ENCODE data around the gene RBM20. TPM values are rescaled to one million over a fixed set of nuclear protein-coding genes. Genes with fewer than 3 reads are reported as not detected.

Gene RBM20
- total and polyA plus RNA-seq, 10 of the 15 experiments (the other 5 are each of a cell fraction or from before 2014, with no cell fraction given), result 0.04 to 0.26 (median 0.15) TPM

DNA sequence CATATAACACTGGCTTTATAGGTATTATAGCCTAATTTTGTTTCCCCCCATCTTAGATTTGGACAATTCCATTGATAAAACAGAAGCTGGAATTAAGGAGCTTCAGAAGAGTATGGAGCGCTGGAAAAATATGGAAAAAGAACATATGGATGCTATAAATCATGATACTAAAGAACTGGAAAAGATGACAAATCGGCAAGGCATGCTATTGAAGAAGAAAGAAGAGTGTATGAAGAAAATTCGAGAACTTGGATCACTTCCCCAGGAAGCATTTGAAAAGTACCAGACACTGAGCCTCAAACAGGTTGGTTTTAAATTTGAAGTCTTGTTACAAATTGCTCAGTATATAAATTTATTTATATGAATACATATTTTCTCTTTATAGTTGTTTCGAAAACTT lies 42.6 kb upstream of the RBM20 start:
- H3K9ac ChIP-seq (ENCODE audit: control insufficient read depth, insufficient read depth, low read length), result no peak overlapping the region
- ATAC-seq (no peak), FAIRE-seq (no peak), DNase-seq (ENCODE audit: low read depth, low spot score) (no peak)
- H3K27ac ChIP-seq (ENCODE audit: control insufficient read depth, insufficient read depth), result no peak overlapping the region
- POLR2A ChIA-PET, result no interaction called here
- no peaks in the 10 kb centered on the region for H3K4me1 ChIP-seq (ENCODE audit: control insufficient read depth, insufficient read depth, low read length)
- no peak overlapping the region for H3K4me2 ChIP-seq (ENCODE audit: control insufficient read depth, insufficient read depth)
- CTCF ChIA-PET, result interaction anchor here (0.7 to 7.7 kb wide), 10 partner anchors 9 to 295 kb away, joined by 3 to 81 read pairs (median 11); partner anchors contain the start of gene SMNDC1
- H2AFZ ChIP-seq (ENCODE audit: control insufficient read depth, low read depth, low read length), result no peak overlapping the region
- SMC1A ChIA-PET (ENCODE audit: uncharacterized antibody, unreplicated experiment), result interaction anchor here (0.7 to 4.7 kb wide), 7 partner anchors 10 to 300 kb away, joined by 3 to 40 read pairs (median 4); partner anchors contain the start of gene SMNDC1
- RAD21 ChIA-PET (ENCODE audit: unreplicated experiment), result interaction anchor here (1.1 to 2.9 kb wide), 2 partner anchors 291 to 295 kb away, joined by 8 to 17 read pairs; no protein-coding TSS in a partner anchor
- intact Hi-C loops (cut with micrococcal nuclease; ENCODE audit: unreplicated experiment), result loop anchor here (2.0 kb wide), 1 partner anchor 45 kb away; no protein-coding TSS in a partner anchor
- in situ Hi-C loops (cut with MboI), result loop anchor here (25.0 kb wide), 1 partner anchor 1536 kb away; no protein-coding TSS in a partner anchor
- H3K36me3 ChIP-seq (ENCODE audit: control insufficient read depth in 2 of 2, insufficient read depth in 2 of 2, low read length in 1 of 2), result peaks cover 0 to 17% of the 10 kb centered on the region in 2 experiments; a peak in 3 of 4 replicates
- no peaks in the 10 kb centered on the region for H3K9me3 ChIP-seq (replicated peaks; ENCODE audit: control insufficient read depth, insufficient read depth, low read length)
- no peaks in the 10 kb centered on the region for H4K20me1 ChIP-seq (ENCODE audit: control insufficient read depth, insufficient read depth)
- no peak overlapping the region for H3K4me3 ChIP-seq
- BruUV-seq (replicated peaks), result no TSS peak
- no peaks in the 10 kb centered on the region for H3K79me2 ChIP-seq (ENCODE audit: control insufficient read depth, insufficient read depth, low read length)
- no peak for TF ChIP-seq POLR2AphosphoS5 (IDR thresholded peaks at IDR 0.05; ENCODE audit: low read length)
- TF ChIP-seq NFXL1 (IDR thresholded peaks at IDR 0.05; ENCODE audit: borderline replicate concordance), result no peak
- TF ChIP-seq SUZ12 (IDR thresholded peaks at IDR 0.05; ENCODE audit: unreplicated experiment), result no peak
- TF ChIP-seq SMAD5 (IDR thresholded peaks at IDR 0.05; ENCODE audit: low read depth), result no peak
- no peak for TF ChIP-seq HDAC2 (IDR thresholded peaks at IDR 0.05)
- TF ChIP-seq, protein P1, sequence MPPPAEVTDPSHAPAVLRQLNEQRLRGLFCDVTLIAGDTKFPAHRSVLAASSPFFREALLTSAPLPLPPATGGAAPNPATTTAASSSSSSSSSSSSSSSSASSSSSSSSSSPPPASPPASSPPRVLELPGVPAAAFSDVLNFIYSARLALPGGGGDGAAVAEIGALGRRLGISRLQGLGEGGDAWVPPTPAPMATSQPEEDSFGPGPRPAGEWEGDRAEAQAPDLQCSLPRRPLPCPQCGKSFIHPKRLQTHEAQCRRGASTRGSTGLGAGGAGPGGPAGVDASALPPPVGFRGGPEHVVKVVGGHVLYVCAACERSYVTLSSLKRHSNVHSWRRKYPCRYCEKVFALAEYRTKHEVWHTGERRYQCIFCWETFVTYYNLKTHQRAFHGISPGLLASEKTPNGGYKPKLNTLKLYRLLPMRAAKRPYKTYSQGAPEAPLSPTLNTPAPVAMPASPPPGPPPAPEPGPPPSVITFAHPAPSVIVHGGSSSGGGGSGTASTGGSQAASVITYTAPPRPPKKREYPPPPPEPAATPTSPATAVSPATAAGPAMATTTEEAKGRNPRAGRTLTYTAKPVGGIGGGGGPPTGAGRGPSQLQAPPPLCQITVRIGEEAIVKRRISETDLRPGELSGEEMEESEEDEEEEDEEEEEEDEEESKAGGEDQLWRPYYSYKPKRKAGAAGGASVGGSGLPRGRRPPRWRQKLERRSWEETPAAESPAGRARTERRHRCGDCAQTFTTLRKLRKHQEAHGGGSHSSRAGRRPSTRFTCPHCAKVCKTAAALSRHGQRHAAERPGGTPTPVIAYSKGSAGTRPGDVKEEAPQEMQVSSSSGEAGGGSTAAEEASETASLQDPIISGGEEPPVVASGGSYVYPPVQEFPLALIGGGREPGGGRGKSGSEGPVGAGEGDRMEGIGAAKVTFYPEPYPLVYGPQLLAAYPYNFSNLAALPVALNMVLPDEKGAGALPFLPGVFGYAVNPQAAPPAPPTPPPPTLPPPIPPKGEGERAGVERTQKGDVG (CRISPR knock-in tag; IDR thresholded peaks at IDR 0.05), result no peak
- no peak for TF ChIP-seq SIX5 (IDR thresholded peaks at IDR 0.05; ENCODE audit: low read depth, low read length, severe bottlenecking)
- no peak for TF ChIP-seq RB1 (IDR thresholded peaks at IDR 0.05; ENCODE audit: borderline replicate concordance)
- TF ChIP-seq, protein P2, sequence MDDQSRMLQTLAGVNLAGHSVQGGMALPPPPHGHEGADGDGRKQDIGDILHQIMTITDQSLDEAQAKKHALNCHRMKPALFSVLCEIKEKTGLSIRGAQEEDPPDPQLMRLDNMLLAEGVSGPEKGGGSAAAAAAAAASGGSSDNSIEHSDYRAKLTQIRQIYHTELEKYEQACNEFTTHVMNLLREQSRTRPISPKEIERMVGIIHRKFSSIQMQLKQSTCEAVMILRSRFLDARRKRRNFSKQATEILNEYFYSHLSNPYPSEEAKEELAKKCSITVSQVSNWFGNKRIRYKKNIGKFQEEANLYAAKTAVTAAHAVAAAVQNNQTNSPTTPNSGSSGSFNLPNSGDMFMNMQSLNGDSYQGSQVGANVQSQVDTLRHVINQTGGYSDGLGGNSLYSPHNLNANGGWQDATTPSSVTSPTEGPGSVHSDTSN (IDR thresholded peaks at IDR 0.05; ENCODE audit: insufficient replicate concordance, low read depth, low read length), result no peak
- TF ChIP-seq GABPA (IDR thresholded peaks at IDR 0.05; ENCODE audit: low read depth), result no peak
- TF ChIP-seq, protein P3, sequence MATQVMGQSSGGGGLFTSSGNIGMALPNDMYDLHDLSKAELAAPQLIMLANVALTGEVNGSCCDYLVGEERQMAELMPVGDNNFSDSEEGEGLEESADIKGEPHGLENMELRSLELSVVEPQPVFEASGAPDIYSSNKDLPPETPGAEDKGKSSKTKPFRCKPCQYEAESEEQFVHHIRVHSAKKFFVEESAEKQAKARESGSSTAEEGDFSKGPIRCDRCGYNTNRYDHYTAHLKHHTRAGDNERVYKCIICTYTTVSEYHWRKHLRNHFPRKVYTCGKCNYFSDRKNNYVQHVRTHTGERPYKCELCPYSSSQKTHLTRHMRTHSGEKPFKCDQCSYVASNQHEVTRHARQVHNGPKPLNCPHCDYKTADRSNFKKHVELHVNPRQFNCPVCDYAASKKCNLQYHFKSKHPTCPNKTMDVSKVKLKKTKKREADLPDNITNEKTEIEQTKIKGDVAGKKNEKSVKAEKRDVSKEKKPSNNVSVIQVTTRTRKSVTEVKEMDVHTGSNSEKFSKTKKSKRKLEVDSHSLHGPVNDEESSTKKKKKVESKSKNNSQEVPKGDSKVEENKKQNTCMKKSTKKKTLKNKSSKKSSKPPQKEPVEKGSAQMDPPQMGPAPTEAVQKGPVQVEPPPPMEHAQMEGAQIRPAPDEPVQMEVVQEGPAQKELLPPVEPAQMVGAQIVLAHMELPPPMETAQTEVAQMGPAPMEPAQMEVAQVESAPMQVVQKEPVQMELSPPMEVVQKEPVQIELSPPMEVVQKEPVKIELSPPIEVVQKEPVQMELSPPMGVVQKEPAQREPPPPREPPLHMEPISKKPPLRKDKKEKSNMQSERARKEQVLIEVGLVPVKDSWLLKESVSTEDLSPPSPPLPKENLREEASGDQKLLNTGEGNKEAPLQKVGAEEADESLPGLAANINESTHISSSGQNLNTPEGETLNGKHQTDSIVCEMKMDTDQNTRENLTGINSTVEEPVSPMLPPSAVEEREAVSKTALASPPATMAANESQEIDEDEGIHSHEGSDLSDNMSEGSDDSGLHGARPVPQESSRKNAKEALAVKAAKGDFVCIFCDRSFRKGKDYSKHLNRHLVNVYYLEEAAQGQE (IDR thresholded peaks at IDR 0.05; ENCODE audit: low read depth, low read length), result no peak
- no peaks in the 10 kb centered on the region for H3K27me3 ChIP-seq (replicated peaks in 1 of 2; ENCODE audit: control insufficient read depth in 2 of 2, insufficient read depth in 2 of 2, low read length in 1 of 2)
- 87% methylated on average over 4 of the region's 4 CpGs for WGBS (ENCODE audit: insufficient coverage, insufficient replicate concordance, low lambda C conversion rate, missing lambda C conversion rate)

Measured in GM12878 (cell line).